ENCODE results near the gene NRSN1. TPM values are rescaled to one million over a fixed set of nuclear protein-coding genes. Genes with fewer than 3 reads are reported as not detected.

The NRSN1 gene
- total RNA-seq, 3 donors from 2014 or later: not detected

DNA sequence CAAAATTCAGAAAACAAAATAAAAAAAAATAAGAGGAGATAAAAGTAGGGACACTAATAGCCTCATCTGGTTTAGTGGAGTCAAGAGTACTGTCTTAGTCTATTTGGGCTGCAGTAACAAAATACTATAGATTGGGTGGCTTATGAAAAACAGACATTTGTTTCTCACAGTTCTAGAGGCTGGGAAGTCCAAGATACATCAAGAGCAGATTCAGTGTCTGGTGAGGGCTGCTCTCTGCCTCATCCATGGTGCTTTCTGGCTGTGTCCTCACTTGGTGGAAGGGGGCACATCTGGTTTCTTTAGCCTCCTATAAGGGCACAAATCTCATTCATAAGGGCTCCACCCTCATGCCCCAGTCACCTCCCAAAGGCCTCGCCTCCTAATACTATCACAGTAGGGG is 26.0 kb downstream of the NRSN1 start:
- no peak for DNase-seq (ENCODE audit: low spot score in 2 of 2)
- Histone ChIP-seq H3K36me3 (no peaks in the 10 kb centered on the region), H3K4me3 (no peak overlapping the region), H3K4me1 (no peaks in the 10 kb centered on the region), H3K9me3 (no peaks in the 10 kb centered on the region), H3K27me3 (no peaks in the 10 kb centered on the region), H3K27ac (no peak overlapping the region)
- intact Hi-C loops (cut with DNase I; ENCODE audit: low total_unique reads): loop anchor here (5.0 kb wide), 1 partner anchor 565 kb away; no protein-coding TSS in a partner anchor
- TF ChIP-seq, protein P1, sequence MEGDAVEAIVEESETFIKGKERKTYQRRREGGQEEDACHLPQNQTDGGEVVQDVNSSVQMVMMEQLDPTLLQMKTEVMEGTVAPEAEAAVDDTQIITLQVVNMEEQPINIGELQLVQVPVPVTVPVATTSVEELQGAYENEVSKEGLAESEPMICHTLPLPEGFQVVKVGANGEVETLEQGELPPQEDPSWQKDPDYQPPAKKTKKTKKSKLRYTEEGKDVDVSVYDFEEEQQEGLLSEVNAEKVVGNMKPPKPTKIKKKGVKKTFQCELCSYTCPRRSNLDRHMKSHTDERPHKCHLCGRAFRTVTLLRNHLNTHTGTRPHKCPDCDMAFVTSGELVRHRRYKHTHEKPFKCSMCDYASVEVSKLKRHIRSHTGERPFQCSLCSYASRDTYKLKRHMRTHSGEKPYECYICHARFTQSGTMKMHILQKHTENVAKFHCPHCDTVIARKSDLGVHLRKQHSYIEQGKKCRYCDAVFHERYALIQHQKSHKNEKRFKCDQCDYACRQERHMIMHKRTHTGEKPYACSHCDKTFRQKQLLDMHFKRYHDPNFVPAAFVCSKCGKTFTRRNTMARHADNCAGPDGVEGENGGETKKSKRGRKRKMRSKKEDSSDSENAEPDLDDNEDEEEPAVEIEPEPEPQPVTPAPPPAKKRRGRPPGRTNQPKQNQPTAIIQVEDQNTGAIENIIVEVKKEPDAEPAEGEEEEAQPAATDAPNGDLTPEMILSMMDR (IDR thresholded peaks at IDR 0.05): no peak
- TF ChIP-seq POLR2A (IDR thresholded peaks at IDR 0.05): no peak
- no peak for TF ChIP-seq POLR2AphosphoS5 (IDR thresholded peaks at IDR 0.05)

DNA sequence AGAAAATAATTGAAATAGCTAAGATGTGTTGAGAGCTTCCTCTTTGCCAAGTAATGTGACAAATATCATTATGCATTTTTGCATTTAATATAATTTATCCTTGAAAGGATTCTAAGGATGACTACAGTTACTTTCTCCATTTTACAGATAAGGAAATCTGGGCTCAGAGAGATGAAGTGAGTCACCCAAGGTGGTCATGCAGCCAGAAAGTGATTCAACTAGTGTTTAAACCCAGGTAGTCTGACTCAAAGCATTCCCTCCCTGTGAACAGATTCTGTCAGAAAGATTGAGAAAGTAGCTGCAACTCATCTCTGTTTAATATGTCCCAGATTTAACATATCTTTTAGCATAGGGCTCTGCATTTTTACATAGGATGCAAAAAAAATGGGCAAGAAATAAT is 28.1 kb downstream of the NRSN1 start:
- H3K9me3 ChIP-seq: no peaks in the 10 kb centered on the region

DNA sequence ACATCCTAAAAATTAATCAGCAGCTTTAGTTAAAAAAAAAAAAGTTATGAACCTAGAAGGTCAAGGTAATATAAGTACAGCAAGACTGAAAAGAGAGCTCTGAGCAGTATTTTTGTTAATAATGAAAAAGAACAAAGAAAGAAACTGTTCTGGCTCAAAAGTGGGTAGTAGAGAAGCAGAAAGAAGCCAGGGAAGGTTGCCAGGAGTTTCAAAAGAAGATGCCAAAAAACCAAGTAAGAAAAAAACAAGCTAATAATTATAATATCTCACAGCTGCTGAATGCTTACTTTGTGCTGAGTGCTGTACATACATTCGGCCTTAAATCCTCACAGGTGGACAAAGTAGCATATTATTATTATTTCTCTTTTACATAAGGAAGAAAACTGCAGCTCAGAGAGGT is 31.9 kb downstream of the NRSN1 start:
- no peaks in the 10 kb centered on the region for H3K9me3 ChIP-seq
- no peaks in the 10 kb centered on the region for H3K36me3 ChIP-seq
- H3K27ac ChIP-seq: no peak overlapping the region
- TF ChIP-seq POLR2AphosphoS5 (IDR thresholded peaks at IDR 0.05) (no peak), POLR2A (IDR thresholded peaks at IDR 0.05) (no peak)
- TF ChIP-seq, protein P1 (IDR thresholded peaks at IDR 0.05): no peak
- no peak for DNase-seq (ENCODE audit: low spot score in 2 of 2)
- intact Hi-C loops (cut with DNase I; ENCODE audit: low total_unique reads): no loop called here
- H3K27me3 ChIP-seq: no peaks in the 10 kb centered on the region
- no peak overlapping the region for H3K4me3 ChIP-seq
- H3K4me1 ChIP-seq: no peaks in the 10 kb centered on the region

More for the DNA sequence above, 28.1 kb downstream of the NRSN1 start:
- H3K27ac ChIP-seq: no peak overlapping the region
- DNase-seq (ENCODE audit: low spot score in 2 of 2): no peak
- no peaks in the 10 kb centered on the region for H3K36me3 ChIP-seq
- TF ChIP-seq, protein P1 (IDR thresholded peaks at IDR 0.05): no peak
- TF ChIP-seq POLR2A (IDR thresholded peaks at IDR 0.05) (no peak), POLR2AphosphoS5 (IDR thresholded peaks at IDR 0.05) (no peak)
- H3K4me3 ChIP-seq: no peak overlapping the region
- no peaks in the 10 kb centered on the region for H3K4me1 ChIP-seq
- H3K27me3 ChIP-seq: no peaks in the 10 kb centered on the region
- intact Hi-C loops (cut with DNase I; ENCODE audit: low total_unique reads): loop anchor here (5.0 kb wide), 1 partner anchor 567 kb away; no protein-coding TSS in a partner anchor

DNA sequence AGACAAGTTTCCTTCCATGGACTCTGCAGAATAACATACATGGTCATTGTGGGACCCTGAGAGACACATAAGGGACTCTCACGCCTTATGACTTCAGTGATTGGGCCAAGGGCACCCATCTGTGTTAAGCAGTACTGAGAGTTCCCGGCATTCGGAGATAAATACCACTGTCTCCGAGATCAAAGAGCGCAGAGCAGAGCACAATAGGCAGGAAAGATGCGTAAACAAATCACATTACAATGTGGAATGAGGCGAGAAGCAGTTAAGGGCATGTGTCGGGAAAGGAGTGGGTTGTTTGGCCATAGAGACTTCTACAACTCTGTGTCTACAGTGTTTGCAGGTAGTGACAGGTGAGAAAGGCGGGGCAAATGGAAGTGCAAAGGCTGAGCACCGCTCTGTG is 57.6 kb downstream of the NRSN1 start:
- Histone ChIP-seq H3K4me1 (no peaks in the 10 kb centered on the region), H3K27ac (no peak overlapping the region), H3K9me3 (no peaks in the 10 kb centered on the region), H3K36me3 (no peaks in the 10 kb centered on the region), H3K4me3 (no peak overlapping the region), H3K27me3 (no peaks in the 10 kb centered on the region)
- intact Hi-C loops (cut with DNase I; ENCODE audit: low total_unique reads): no loop called here
- DNase-seq (ENCODE audit: low spot score in 2 of 2): no peak
- TF ChIP-seq POLR2AphosphoS5 (IDR thresholded peaks at IDR 0.05) (no peak), POLR2A (IDR thresholded peaks at IDR 0.05) (no peak)
- TF ChIP-seq, protein P1 (IDR thresholded peaks at IDR 0.05): no peak

DNA sequence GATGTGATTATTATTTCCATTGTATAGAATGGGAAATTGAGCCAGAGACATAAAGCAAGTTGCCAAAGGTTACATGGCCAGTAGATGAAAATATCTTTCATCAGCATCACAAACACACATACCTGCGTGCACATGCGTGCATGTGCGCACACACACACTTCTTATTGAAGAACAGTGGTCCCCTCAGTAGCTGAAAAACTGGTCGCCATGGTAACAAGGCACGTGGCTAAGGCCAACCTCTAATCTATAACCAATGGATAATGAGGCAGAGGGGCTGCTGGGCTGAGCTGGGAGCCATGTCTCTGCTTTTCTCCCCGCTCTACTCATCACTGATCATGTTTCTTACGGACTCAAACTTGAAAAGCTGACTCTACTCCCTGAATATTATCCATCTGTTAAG is 60.3 kb downstream of the NRSN1 start:
- no peaks in the 10 kb centered on the region for H3K36me3 ChIP-seq
- no peaks in the 10 kb centered on the region for H3K9me3 ChIP-seq
- no peak for DNase-seq (ENCODE audit: low spot score in 2 of 2)
- H3K4me1 ChIP-seq: no peaks in the 10 kb centered on the region
- H3K4me3 ChIP-seq: no peak overlapping the region
- no peaks in the 10 kb centered on the region for H3K27me3 ChIP-seq
- intact Hi-C loops (cut with DNase I; ENCODE audit: low total_unique reads): loop anchor here (2.0 kb wide), 1 partner anchor 46 kb away; no protein-coding TSS in a partner anchor
- TF ChIP-seq, protein P1 (IDR thresholded peaks at IDR 0.05): no peak
- TF ChIP-seq POLR2A (IDR thresholded peaks at IDR 0.05) (no peak), POLR2AphosphoS5 (IDR thresholded peaks at IDR 0.05) (no peak)
- no peak overlapping the region for H3K27ac ChIP-seq
